ENCODE results near the gene CD93.

DNA sequence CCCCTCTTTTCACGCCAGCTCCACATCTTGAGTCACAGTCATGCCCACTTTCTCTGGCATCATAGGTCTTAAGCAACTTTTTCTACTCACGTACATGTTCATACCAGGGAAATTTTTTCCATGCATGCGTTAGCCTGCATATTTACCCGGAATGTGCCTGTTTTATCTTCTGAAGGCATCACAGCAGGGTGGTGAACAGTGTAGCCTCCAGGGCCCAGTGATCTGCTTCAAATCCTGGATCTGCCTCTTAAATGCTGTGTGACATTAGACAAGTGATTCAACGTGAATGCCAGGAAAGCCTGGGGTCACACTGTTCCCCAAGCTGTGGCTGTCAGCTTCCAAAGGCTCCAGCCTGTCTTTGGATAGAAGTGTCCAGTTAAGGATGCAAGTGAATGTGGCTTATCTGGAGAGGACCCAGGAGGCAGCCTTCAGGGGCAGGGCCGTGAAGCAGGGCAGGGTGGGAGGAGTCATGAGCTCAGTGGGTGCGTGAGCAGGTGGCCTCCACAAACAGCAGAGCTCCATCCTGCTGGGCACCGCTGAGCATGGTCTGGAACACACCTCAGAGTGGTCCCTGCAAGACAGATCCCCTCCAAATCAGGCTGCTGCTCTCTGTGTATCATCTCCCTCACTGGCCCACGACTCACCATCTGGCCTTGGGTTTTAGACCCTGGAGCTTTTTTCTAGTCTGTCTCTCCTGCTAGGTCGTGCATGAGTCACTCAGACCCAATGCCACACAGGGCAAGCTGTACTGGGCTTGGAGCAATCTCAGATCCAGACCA, 30.4 kb upstream of the CD93 start:
- TF ChIP-seq, protein P1, sequence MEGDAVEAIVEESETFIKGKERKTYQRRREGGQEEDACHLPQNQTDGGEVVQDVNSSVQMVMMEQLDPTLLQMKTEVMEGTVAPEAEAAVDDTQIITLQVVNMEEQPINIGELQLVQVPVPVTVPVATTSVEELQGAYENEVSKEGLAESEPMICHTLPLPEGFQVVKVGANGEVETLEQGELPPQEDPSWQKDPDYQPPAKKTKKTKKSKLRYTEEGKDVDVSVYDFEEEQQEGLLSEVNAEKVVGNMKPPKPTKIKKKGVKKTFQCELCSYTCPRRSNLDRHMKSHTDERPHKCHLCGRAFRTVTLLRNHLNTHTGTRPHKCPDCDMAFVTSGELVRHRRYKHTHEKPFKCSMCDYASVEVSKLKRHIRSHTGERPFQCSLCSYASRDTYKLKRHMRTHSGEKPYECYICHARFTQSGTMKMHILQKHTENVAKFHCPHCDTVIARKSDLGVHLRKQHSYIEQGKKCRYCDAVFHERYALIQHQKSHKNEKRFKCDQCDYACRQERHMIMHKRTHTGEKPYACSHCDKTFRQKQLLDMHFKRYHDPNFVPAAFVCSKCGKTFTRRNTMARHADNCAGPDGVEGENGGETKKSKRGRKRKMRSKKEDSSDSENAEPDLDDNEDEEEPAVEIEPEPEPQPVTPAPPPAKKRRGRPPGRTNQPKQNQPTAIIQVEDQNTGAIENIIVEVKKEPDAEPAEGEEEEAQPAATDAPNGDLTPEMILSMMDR (conservative IDR thresholded peaks at IDR 0.05 in 1 of 2, IDR thresholded peaks at IDR 0.05 in 1 of 2; ENCODE audit: extremely low read depth in 1 of 2, insufficient read depth in 1 of 2, low read depth in 1 of 2, low read length in 2 of 2), result no peak
- TF ChIP-seq EZH2 (IDR thresholded peaks at IDR 0.05; ENCODE audit: borderline replicate concordance, low read length), result no peak
